Stomach smooth muscle (tissue), 2 donors: ENCODE results near the gene MPZ.

Experiments
- H3K27ac ChIP-seq: one replicate; pipeline ENCODE4 v1.7.0; 2013; ENCODE audit warnings: mild to moderate bottlenecking, low read length, inconsistent platforms
- H3K27me3 ChIP-seq, 2 donors: one replicate each; pipeline ENCODE4 v1.7.0; 2013; ENCODE audit warnings: low read length in 2 of 2; ENCODE audit not compliant: insufficient read depth in 2 of 2, control insufficient read depth in 1 of 2
- H3K36me3 ChIP-seq, 2 donors: one replicate each; pipeline ENCODE4 v1.7.0; 2013; ENCODE audit warnings: low read length in 2 of 2; ENCODE audit not compliant: control insufficient read depth in 2 of 2, insufficient read depth in 2 of 2
- H3K4me1 ChIP-seq: one replicate; pipeline ENCODE4 v1.7.0; 2013; ENCODE audit warnings: low read length; ENCODE audit not compliant: control insufficient read depth, insufficient read depth
- H3K4me3 ChIP-seq, 2 donors: one replicate each; pipeline ENCODE4 v1.7.0; 2013; ENCODE audit warnings: low read length in 2 of 2
- H3K9ac ChIP-seq, 2 donors: one replicate each; pipeline ENCODE4 v1.7.0; 2013; ENCODE audit warnings: low read length in 2 of 2, mild to moderate bottlenecking in 1 of 2
- H3K9me3 ChIP-seq, 2 donors: one replicate each; pipeline ENCODE4 v1.7.0; 2013; ENCODE audit warnings: low read length in 2 of 2; ENCODE audit not compliant: control insufficient read depth in 2 of 2
- donor health status: healthy.
- donor health status: Pancreatic carcinoma.

MPZ gene

GRCh38 chr1:161309868-161310267 lies at the start of gene MPZ:
Gene MPZ (minus strand): TSS chr1:161309968. CDS start chr1:161309905, 63 bp downstream.
- Histone ChIP-seq H3K4me3 (no peak within 1 kb of the TSS), H3K27me3 (peaks cover 0 to 2% of the 10 kb centered on the region in 2 donors), H3K9me3 (no peaks in the 10 kb centered on the region), H3K9ac (no peak within 1 kb of the TSS), H3K27ac (no peak within 1 kb of the TSS), H3K4me1 (peaks cover 26% of the 10 kb centered on the region), H3K36me3 (no peaks in the 10 kb centered on the region)

- no peaks in the 10 kb centered on the region for H3K27me3 ChIP-seq
- no peaks in the 10 kb centered on the region for H3K9me3 ChIP-seq
- H3K27ac ChIP-seq: no peak overlapping the region
- no peaks in the 10 kb centered on the region for H3K4me1 ChIP-seq
- H3K36me3 ChIP-seq: peaks cover 7 to 10% of the 10 kb centered on the region in 2 donors
- H3K4me3 ChIP-seq: no peak overlapping the region
- H3K9ac ChIP-seq: no peak overlapping the region
Observed at GRCh38 chr1:161359291-161359690, 49.5 kb upstream of the MPZ start.

GRCh38 chr1:161357073-161357472 lies 47.3 kb upstream of the MPZ start:
- Histone ChIP-seq H3K4me3 (no peak overlapping the region), H3K27ac (no peak overlapping the region), H3K36me3 (peaks cover 0 to 4% of the 10 kb centered on the region in 2 donors), H3K9me3 (no peaks in the 10 kb centered on the region), H3K4me1 (no peaks in the 10 kb centered on the region), H3K27me3 (no peaks in the 10 kb centered on the region), H3K9ac (no peak overlapping the region)

- Histone ChIP-seq H3K27me3 (no peaks in the 10 kb centered on the region), H3K4me3 (no peak overlapping the region), H3K4me1 (no peaks in the 10 kb centered on the region), H3K27ac (no peak overlapping the region), H3K9ac (no peak overlapping the region), H3K36me3 (peaks cover 0 to 4% of the 10 kb centered on the region in 2 donors), H3K9me3 (no peaks in the 10 kb centered on the region)
Observed at GRCh38 chr1:161351482-161351881, 41.7 kb upstream of the MPZ start.

- Histone ChIP-seq H3K36me3 (peaks cover 0 to 2% of the 10 kb centered on the region in 2 donors), H3K9me3 (no peaks in the 10 kb centered on the region), H3K9ac (no peak overlapping the region), H3K4me3 (no peak overlapping the region), H3K27ac (no peak overlapping the region), H3K27me3 (no peaks in the 10 kb centered on the region), H3K4me1 (no peaks in the 10 kb centered on the region)
Observed at GRCh38 chr1:161350671-161351070, 40.9 kb upstream of the MPZ start.

- Histone ChIP-seq H3K27me3 (no peaks in the 10 kb centered on the region), H3K9ac (no peak overlapping the region), H3K4me1 (no peaks in the 10 kb centered on the region), H3K4me3 (no peak overlapping the region), H3K9me3 (no peaks in the 10 kb centered on the region), H3K36me3 (peaks cover 25 to 26% of the 10 kb centered on the region in 2 donors), H3K27ac (no peak overlapping the region)
Observed at GRCh38 chr1:161342821-161343220, 33.1 kb upstream of the MPZ start.

GRCh38 chr1:161342177-161342576 lies 32.4 kb upstream of the MPZ start:
- H3K4me1 ChIP-seq: no peaks in the 10 kb centered on the region
- no peak overlapping the region for H3K27ac ChIP-seq
- no peaks in the 10 kb centered on the region for H3K9me3 ChIP-seq
- peaks cover 26 to 30% of the 10 kb centered on the region in 2 donors for H3K36me3 ChIP-seq
- H3K4me3 ChIP-seq: no peak overlapping the region
- no peak overlapping the region for H3K9ac ChIP-seq
- H3K27me3 ChIP-seq: no peaks in the 10 kb centered on the region

- no peak overlapping the region for H3K27ac ChIP-seq
- H3K9ac ChIP-seq: no peak overlapping the region
- no peaks in the 10 kb centered on the region for H3K4me1 ChIP-seq
- H3K36me3 ChIP-seq: peaks cover 28 to 33% of the 10 kb centered on the region in 2 donors
- no peaks in the 10 kb centered on the region for H3K27me3 ChIP-seq
- H3K4me3 ChIP-seq: no peak overlapping the region
- H3K9me3 ChIP-seq: no peaks in the 10 kb centered on the region
Observed at GRCh38 chr1:161335796-161336195, 26.0 kb upstream of the MPZ start.

- no peak overlapping the region for H3K4me3 ChIP-seq
Observed at GRCh38 chr1:161333166-161333565, 23.4 kb upstream of the MPZ start.

GRCh38 chr1:161330346-161330745 lies 20.6 kb upstream of the MPZ start:
- no peak overlapping the region for H3K27ac ChIP-seq
- H3K36me3 ChIP-seq: peaks cover 44 to 51% of the 10 kb centered on the region in 2 donors
- no peak overlapping the region for H3K4me3 ChIP-seq
- no peaks in the 10 kb centered on the region for H3K27me3 ChIP-seq
- no peaks in the 10 kb centered on the region for H3K4me1 ChIP-seq
- no peaks in the 10 kb centered on the region for H3K9me3 ChIP-seq
- no peak overlapping the region for H3K9ac ChIP-seq

More at GRCh38 chr1:161333166-161333565, 23.4 kb upstream of the MPZ start:
- Histone ChIP-seq H3K36me3 (peaks cover 44% of the 10 kb centered on the region in 2 donors), H3K4me1 (no peaks in the 10 kb centered on the region), H3K27me3 (no peaks in the 10 kb centered on the region), H3K27ac (no peak overlapping the region), H3K9me3 (no peaks in the 10 kb centered on the region), H3K9ac (no peak overlapping the region)

GRCh38 chr1:161324020-161324419 lies 14.3 kb upstream of the MPZ start:
- no peaks in the 10 kb centered on the region for H3K27me3 ChIP-seq
- peaks cover 16 to 23% of the 10 kb centered on the region in 2 donors for H3K36me3 ChIP-seq
- H3K4me3 ChIP-seq: no peak overlapping the region
- H3K9ac ChIP-seq: no peak overlapping the region
- no peak overlapping the region for H3K27ac ChIP-seq
- H3K4me1 ChIP-seq: no peaks in the 10 kb centered on the region
- H3K9me3 ChIP-seq: no peaks in the 10 kb centered on the region
